Activated effector memory CD4-positive, alpha-beta T cell treated with Interleukin-2 at 50 U/mL for 16 hours (primary cell): ENCODE measurements around the gene CABP7.

Source experiments
- DNase-seq: peaks from one replicate; pipeline ENCODE4 v3.0.0-alpha.2; 2020

The CABP7 gene

GRCh38 chr22:29726512-29727130, 6.8 kb downstream of the CABP7 start:
- no peak for DNase-seq

- no peak for DNase-seq
Measured at GRCh38 chr22:29727131-29727523, 7.3 kb downstream of the CABP7 start.

GRCh38 chr22:29729161-29729560, 9.4 kb downstream of the CABP7 start:
- DNase-seq, result no peak

DNA sequence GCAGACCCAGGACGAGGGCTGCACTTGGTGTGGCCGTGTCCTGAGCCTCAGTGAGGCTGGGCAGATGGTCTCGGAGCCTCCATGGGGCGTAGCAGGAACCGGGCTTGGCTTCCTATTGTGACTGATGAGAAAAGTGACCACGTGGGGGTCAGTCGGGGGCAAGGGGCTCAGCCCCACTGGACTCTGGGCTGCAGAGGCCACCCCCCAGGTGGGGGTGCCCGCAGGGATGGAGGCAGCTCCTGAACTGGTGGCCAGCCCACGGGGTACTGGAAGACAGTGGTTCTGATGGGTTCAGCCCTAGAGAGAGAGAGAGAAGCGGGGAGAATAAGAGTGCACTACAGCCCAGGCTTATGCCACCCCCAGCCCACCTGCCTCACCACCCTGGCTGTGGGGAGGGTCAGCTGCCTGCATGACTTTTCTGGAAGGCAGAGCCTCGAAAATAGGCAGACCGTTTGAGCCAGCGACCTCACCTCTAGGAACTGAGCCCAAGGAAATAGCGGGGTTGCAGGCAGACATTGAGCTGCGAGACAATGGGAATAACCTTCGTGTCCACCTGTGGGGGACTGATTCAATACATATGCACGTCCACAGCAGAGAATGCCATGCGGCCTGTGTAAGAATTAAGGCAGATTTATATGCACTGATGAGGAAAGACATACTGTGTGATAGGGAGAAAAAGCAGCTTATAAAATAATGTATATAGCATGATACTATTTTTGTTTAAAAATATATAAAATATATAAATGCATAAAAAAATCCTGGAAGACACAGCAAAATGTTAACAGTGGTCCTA, 11.5 kb downstream of the CABP7 start:
- no peak for DNase-seq

DNA sequence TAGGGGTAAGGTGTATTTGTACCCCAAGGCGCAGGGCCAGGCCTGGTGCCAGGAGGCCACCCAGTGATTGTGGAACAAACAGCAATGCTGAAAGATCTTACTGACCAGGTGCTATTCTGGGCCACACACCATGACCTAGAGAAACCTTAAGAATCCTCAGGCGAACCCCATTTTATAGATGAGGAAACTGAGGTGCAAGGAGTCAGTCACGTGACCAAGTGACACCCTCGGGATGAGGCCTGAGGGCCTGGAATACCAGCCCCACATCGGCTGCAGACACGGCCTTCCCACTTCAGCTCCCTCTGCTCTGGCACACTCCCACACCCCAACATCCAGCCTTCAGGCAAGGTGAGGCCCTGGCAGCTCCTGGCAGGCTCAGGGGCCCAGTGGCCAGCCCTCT, 13.1 kb downstream of the CABP7 start:
- DNase-seq, result no peak

- DNase-seq, result no peak
Measured at GRCh38 chr22:29733362-29734201, 13.8 kb downstream of the CABP7 start.

- no peak for DNase-seq
Measured at GRCh38 chr22:29734406-29734805, 14.6 kb downstream of the CABP7 start.

DNA sequence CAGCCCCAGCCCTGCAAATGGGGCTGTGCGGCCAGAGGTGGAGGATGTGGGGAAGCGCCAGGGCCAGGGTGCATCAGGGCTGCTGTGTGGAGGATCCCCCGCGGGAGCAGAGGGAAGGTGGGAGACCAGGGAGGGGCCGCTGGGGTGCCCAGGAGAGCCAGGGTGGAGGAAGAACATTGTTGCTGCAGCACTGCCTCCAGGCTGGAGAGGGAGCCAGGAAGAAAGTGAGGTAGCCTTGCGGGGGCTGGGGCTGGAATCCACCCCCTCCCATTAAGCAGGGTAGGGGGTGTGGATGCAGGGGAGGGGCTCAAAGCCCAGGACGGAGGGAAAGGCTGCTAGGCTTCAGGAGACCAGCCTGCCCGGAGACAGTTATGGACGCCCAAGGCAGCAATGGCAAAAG, 15.0 kb downstream of the CABP7 start:
- no peak for DNase-seq

GRCh38 chr22:29735416-29735815, 15.6 kb downstream of the CABP7 start:
- no peak for DNase-seq

DNA sequence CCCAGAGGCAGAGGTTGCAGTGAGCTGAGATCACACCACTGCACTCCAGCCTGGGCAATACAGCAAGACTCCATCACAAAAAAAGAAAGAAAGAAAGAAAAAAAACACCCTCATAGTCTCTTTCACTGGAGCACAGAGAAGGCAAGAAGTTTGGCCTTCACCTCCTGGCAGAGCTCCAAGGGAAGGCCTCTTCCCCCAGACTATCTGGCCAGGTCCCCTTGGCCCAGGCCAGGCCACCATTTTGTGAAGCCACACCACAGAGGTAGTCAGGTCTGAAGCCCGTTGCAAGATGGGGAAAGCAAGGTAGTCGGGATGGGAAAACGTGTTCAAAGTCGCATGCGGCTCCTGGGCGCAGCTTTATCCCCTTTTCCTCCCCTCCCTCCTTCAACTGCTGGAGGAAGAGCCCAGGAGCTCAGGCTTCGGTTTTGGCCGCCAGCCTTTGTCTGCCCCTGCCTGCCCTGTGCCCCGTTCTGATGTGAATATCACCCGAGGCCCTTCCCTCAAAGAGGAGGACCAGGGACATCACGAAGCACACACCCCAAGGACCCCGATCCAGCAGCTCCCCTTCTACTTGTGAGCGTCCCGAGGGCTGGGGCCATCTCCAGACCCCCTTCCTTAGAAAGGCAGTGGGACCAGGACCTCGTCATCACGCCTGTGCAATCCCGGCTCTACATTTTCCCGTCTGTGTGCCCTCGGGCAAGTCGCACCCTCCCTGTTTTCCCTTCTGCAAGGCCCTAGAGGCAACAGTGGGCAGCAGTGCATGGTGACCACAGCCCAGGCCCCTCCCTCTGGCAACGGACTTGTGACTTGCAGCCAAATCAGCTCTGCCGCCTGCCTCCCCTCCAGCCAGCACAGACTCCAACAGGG, 17.7 kb downstream of the CABP7 start:
- DNase-seq, result no peak

- DNase-seq, result no peak
Measured at GRCh38 chr22:29738118-29738815, 18.5 kb downstream of the CABP7 start.

DNA sequence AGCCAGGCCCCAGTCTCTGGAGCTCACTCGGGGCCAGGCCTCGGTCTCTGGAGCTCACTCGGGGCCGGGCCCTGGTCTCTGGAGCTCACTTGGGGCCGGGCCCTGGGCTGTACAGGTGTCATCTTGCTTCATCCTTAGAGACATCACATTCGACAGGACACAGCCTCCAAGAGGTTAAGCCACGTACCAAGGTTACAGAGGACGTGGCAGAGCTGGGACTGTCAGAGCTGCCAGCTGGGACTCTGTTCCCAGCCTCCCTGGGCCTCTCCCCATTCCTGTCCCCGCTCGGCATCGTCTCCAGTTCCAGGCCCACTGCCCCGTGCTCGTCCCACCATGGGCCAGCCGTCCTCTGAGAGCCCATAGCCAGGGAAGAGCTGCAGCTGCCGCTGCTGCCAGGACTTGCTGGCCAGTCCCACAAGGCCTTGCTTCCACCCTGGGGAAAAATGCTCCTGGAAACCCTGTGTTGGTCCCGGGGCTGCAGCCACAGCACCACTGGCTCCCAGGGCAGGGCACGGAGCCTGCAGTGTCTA, 19.6 kb downstream of the CABP7 start:
- no peak for DNase-seq

- DNase-seq, result no peak
Measured at GRCh38 chr22:29740216-29740615, 20.4 kb downstream of the CABP7 start.

DNA sequence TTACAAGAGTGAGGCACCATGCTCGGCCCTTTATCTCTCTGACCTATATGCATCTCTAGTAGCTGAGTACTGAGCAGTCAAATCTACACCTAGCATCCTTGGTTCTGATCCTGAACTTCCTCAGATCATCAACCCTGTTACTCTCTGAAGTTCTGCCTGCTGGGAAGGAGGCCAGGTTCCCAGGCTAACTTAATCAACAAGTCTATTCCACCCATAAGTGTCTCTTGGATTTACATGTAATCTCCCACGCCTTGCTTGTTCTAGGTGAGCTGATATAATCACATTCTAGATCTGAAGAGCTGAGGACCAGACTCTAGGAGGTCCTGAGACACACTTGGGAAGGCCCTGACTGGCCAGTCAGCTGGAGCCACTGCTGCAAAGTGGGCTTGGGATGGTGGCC, 22.1 kb downstream of the CABP7 start:
- no peak for DNase-seq

DNA sequence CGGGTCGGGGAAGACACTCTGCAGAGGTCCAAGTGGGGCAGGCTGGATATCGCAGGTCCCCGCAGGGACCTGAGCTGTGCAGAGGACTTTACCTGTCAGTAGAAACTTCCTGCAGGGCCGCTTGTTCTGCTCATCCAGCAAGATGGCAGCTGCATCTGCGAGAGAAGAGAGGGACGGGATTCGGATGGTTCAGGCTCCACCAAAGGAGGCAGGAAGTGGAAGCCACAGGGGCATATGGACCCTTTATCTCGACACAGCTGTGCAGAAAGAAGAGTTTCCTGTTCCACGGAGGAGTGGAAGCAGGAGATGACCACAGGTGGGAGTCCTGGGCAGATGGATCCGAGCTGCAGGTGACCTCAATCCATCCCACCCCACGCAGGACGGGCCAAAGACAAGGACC, 22.5 kb downstream of the CABP7 start:
- no peak for DNase-seq

DNA sequence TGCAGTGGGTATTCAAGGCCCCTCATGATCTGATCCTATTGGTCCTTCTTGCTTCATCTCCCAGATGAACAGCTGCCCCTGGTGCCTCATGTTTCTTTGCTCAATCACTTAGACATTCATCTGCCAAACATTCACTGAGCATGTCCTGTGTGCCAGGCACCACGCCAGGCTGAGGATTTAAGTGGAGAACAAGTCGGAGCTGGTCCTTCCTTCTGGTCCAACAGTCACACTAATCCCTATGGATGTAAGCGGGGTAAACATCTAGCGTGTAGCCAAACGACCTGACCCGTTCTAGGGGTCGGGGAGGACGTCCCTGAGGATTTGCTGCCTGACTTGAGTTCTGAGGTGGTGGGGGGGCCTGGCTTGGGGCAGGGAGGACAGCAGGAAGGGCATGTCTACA, 25.1 kb downstream of the CABP7 start:
- no peak for DNase-seq

- DNase-seq, result no peak
Measured at GRCh38 chr22:29747832-29748231, 28.0 kb downstream of the CABP7 start.

- DNase-seq, result no peak
Measured at GRCh38 chr22:29748248-29748893, 28.6 kb downstream of the CABP7 start.

- DNase-seq, result no peak
Measured at GRCh38 chr22:29750029-29750428, 30.2 kb downstream of the CABP7 start.

- DNase-seq, result peak; percentile 3
Measured at GRCh38 chr22:29750559-29751538, 31.0 kb downstream of the CABP7 start.
